Heart left ventricle (tissue), 13 donors: ENCODE data around the gene TRIM38.

ENCODE experiments used
- CTCF ChIP-seq, 12 donors: fragments of 200-600 bp; sonication (generic) in 4 of 12; IDR thresholded peaks; one replicate each; pipeline versions ENCODE4 v1.5.0 to v1.8.0; 2018 to 2022; ENCODE audit warnings: antibody characterized with exemption in 12 of 12, mild to moderate bottlenecking in 5 of 12
- POLR2A ChIP-seq, 2 donors: fragments of 450-650 bp; IDR thresholded peaks; one replicate each; pipeline ENCODE4 v1.6.1; 2017; ENCODE audit warnings: antibody characterized with exemption in 2 of 2, mild to moderate bottlenecking in 2 of 2, moderate library complexity in 2 of 2
- donor health status: ischemic (EF 13 %, LVEDD 7.1; RV severe dilation, severe dysfunction).
- donor health status: DM: no; HTN: yes; CAD: no.
- donor health status: DM: no; HTN: no; CAD: no.
- donor health status: ischemic (EF 25% LVEDD 6.9; RV normal size, moderate dysfunction).
- donor health status: ischemic (EF 25% LVEDD 5.7; RV mildly dilated, moderate dysfunction).
- donor health status: ischemic (EF 35%, LVEDD 5.7; RV mildly dilated, moderate dysfunction).
- donor health status: nonischemic (EF 11% LVEDD 7.7; RV severe dilation, severe dysfunction).
- donor health status: DM: yes; HTN: yes; CAD: no.
- donor health status: PGD.
- donor health status: ischemic (EF 29% LVEDD 5.4; RV normal size, mild dysfunction).
- donor health status: nonischemic (EF 23%, LVEDD 6.1; RV moderate dilation, normal function).

GRCh38 chr6:25921525-25922203 is 40.9 kb upstream of the TRIM38 start:
- TF ChIP-seq CTCF (IDR thresholded peaks at IDR 0.05) (no peak), POLR2A (IDR thresholded peaks at IDR 0.05) (no peak)
